ENCODE data around the gene TBCD.

TBCD gene

DNA sequence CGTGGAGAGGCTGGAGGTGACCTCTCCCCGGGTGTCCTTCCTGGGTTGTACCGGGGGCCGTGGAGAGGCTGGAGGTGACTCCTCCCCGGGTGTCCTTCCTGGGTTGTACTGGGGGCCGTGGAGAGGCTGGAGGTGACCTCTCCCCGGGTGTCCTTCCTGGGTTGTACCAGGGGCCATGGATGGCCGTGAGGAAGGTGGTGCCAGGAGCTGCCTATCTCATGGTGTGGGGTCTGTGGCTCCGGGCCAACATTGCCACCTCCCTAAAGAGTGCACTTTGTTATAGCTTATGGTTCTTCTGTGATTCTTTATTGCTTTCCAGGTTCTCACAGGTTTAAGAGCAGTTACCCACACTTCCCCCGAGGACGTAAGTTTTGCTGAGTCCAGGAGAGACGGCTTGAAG is 174.2 kb downstream of the TBCD start:
- DNase-seq (ENCODE audit: low read depth), result no peak

DNA sequence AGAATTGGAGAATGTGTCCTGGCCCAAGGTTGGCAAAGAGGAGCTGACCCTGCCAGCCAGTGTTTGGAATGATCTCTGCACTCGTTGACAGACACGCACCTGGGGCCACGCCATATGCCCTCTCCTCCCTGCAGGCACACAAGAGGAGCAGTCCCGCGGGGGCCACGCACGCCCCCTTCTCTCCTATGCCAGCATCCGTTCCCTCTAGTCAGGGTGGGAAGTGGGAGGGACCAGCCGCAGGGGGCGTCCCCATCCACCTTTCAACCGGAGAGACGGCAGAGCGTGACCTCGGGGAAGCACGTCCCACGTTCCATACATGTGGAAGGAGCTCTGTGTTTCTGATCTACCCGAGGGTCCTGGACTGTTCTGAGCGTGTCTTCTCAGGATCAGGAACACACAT is 174.9 kb downstream of the TBCD start:
- DNase-seq (ENCODE audit: low read depth), result no peak

DNA sequence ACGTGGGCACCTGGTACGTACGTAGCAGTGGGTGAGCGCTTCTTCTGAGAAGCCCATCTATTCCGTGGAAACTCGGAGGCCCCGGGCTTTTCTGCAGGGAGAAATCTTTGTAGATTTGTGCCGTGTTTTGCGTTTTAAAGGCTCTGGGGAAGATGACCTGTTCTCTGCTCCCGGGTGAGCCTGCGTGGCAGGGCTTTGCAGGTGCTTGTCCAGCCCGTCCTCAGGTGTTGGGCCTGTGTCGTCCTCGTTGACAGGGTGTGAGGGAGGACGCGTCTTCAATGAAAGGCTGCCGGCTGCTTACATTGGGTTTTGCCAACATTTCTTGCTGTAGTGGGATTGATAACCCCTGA is 175.4 kb downstream of the TBCD start:
- no peak for DNase-seq (ENCODE audit: low read depth)

DNA sequence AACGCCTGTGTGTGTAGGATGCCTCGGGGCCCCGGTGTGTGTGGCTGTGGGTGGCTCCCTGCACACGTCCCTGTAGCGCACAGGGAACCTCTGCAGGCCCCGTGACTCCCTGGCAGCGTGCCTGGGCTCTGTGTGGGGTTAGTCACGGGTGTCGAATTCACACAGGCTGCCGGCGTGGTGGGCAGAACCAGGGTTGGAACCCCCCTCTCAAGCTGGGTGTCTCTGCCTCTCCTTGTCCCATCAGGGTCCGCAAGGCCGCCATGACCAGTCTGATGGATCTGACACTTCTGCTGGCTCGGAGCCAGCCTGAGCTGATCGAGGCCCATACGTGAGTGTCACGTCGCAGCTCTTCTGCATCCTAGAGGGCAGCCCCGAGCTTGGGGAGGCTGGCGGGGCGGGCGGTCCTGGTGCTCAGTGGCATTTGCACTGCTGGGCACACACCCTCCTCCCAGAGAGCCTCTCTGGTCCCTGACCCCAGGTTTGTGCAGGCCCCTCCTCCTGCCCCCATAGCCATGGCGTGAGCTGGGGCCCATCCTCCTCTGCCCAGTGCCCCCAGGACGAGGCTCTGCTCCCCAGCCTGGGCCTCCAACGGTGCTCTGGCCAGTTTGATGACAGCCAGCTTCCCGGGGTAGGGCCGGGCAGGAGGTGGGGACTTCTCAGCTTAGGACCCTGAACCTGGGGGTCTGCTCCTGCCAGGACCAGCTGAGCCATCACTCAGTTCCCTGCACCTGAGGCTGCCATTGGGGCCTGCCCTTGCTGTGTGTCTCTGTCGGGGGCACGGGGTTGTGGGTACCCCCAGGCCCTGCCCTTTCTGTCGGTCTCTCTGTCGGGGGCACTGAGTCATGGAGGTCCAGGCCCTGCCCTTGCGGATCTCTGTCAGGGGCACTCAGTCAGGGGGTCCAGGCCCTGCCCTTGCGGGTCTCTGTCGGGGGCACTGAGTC is 176.1 kb downstream of the TBCD start:
- DNase-seq (ENCODE audit: low read depth), result no peak

DNA sequence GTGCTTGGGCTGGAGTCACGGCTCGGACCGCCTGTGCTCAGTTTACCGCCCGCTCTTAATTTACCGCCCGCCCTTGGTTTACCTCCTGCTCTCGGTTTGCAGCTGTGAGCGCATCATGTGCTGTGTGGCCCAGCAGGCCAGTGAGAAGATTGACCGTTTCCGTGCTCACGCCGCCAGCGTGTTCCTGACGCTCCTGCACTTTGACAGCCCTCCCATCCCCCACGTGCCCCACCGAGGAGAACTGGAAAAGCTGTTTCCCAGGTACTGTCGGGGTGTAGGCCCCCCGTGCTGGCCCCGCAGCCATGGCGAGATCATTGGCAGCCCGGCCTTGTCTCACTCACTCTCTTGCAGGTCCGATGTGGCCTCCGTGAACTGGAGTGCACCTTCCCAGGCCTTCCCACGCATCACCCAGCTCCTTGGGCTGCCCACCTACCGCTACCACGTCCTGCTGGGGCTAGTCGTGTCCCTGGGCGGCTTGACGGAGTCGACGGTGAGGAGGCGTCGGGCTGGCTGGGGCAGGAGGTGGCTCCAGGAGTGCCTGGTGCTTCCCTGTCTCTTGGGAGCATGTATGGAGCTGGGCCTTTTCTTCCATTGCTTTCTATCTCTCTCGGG is 177.3 kb downstream of the TBCD start:
- DNase-seq (ENCODE audit: low read depth), result no peak

DNA sequence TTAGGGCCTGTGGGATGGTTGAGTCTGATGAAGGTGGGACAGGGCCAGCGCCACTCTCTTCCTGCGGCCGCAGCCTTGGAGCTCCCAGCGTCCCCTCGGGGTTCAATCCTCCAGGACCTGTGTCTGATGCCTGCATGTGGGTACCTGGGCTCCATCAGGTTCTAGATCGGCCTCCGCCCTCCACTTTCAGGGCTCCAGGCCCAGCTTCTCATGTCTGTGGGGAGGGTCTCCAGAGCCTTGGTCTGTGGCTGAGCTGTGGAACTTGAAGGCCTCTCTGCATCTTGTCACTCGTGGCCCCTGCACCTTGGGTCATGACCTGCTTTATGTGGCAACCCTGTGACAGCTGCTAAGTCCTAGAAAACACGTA is 177.8 kb downstream of the TBCD start:
- no peak for DNase-seq (ENCODE audit: low read depth)

DNA sequence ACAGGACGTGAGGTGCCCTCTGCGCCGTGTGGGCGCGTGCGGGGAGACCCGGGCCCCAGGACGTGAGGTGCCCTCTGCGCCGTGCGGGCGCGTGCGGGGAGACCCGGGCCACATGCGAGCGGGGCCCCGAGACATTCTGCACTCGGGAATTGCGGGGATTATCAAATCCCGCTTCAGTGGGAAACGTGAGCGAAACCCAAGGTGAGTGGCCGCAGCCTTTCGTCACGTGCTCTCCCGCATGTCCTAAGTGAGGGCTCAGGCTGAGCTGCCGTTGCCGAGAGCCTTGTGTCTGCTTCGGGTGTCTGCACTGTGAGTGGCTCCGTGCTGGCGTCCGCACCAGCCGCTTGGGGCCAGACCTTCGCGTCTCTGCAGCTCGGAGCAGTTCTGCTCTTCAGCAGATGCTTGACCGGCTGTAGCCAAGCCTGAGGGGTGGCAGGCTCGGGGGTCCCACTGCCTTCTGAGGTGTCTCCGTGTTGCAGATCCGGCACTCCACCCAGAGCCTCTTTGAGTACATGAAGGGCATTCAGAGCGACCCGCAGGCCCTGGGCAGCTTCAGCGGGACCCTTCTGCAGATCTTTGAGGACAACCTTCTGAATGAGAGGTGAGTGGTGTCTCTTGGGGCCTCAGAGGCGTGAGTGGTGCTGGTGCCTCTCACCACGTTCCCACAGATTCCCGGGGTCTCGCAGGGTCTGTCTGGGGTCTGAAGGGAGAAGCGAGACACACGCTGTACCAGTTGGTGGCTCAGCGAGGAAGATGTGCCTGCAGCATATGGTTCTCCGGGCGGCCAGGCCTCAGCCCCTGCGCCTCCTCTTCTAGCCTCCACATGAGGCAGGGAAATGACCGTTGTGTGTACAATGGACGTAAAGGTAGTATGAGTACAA is 178.4 kb downstream of the TBCD start:
- no peak for DNase-seq (ENCODE audit: low read depth)

DNA sequence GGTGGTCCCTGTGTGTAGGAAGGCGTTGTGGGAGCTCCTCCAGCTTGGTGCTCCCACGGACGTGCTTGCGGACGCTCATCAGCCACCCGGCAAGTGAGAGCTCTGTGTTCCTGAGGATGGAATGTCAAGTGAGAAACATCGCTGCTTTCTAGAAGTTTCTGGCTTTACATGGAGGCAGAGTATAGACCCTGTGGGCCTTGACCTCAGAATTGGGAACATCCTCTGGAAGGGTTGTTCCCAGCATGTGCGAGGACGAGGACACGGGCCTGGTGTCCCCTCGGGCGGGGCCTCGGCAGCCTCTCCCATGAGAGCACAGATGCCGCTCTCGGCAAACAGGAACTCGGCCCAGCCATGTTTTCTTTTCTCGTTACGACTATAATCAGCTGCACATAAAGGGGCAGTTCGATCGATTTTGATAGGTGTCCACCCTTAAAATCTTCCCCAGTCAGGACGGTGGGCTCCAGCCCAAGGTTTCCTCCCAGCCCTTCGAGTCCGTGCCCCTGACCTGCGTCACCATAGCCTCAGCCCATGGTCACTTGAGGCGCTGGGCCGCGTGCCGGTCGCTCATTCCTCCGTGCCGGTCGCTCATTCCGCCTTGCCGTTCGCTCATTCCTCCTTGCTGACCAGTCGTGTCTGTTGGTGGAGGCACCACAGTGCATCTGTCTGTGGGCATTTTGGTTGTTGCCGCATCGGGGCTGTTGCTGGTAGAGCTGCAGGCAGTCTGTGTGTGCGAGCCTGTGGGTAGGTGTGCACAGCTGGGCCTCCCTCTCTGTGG is 179.2 kb downstream of the TBCD start:
- DNase-seq (ENCODE audit: low read depth), result no peak

DNA sequence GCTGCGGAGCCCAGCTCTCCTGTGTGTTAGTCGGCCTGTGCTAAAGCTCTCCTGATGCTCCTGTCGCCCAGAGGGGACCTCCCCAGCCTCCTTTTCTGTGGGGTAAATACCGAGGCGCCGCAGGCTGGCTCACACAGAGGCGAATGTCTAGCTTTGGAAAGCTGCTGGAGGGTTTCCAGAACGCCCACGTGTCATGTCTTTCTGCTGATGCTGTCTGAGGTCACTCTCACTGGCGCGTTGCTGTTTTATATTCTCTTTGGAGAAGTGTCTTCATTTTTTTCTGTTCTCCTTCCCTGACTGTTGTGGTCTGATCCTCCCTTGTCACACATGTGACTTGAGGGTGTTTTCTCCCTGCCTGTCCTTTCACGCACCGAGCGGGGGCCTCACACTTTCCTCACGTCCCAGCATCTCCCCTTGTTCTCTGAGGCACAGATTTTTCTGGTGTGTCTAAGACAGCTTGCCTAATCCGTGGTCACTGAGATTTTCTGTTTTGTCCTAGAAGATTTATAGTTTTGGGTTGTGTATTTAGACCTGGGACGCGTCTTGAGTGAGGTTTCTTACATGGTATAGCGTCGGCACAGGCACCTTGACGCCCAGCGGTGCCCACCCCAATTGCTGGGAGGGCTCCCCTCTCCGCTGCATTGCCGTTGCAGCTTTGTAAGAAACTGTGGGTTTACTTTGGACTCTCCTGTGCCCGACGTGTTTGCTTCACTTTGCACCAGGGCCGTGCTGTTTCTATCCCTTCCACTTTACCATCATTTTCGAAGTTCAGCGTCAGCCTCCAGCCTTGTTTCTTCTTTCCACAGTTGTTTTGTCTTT is 180.0 kb downstream of the TBCD start:
- DNase-seq (ENCODE audit: low read depth), result no peak

DNA sequence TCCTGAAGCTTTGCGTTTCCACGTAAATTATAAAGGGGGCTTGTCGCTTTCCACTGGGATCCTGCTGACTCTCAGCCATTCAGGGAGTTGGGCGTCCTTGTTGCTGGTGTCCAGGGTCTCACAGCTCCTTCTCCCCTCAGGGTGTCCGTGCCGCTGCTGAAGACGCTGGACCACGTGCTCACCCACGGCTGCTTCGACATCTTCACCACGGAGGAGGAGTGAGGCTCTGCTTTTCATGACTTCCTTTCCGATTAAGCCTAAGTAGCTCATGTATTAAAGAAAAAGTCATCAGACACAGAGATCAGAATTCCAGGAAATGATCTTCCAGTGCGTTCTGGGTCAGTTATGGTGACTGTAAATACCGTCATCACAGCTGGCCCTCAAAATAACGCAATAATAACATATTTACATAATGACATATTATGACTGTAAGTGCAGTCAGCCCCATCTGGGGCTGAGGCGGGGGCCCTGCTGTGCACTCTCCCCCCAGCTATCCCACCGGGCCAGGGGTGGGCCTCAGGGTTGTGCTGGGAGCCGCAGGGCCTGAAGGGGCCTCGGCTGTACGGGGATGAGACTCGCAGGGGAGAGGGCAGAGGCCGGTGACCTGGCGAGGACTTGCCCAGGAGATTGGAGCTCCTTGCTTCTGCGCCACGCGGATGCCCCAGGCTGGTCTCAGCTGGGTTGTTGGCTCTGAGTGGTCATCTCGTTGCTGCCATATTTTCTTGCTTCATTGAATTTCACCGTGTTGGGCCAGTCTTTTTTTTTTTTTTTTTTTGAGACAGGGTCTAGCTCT is 180.8 kb downstream of the TBCD start:
- DNase-seq (ENCODE audit: low read depth), result no peak

DNA sequence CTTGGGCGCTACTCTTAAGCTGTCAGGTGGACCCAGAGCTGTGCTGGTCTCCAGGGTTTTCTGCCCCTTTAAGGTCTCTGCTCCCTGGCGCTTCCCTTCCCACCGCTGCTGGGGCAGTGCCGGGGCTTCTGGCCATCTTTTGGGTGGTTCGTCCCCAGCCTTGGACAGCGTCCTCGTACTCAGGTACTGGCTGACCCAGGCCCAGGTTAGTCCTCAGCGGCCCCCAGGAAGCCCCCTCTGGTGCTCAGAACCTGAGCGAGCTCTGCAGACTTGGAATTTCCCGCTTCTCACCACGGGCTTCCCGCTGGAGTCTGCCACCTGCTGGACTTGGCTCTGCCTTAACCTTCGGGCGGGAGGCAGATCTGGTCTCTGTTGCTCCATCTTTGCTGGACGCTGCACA is 182.0 kb downstream of the TBCD start:
- DNase-seq (ENCODE audit: low read depth), result no peak

DNA sequence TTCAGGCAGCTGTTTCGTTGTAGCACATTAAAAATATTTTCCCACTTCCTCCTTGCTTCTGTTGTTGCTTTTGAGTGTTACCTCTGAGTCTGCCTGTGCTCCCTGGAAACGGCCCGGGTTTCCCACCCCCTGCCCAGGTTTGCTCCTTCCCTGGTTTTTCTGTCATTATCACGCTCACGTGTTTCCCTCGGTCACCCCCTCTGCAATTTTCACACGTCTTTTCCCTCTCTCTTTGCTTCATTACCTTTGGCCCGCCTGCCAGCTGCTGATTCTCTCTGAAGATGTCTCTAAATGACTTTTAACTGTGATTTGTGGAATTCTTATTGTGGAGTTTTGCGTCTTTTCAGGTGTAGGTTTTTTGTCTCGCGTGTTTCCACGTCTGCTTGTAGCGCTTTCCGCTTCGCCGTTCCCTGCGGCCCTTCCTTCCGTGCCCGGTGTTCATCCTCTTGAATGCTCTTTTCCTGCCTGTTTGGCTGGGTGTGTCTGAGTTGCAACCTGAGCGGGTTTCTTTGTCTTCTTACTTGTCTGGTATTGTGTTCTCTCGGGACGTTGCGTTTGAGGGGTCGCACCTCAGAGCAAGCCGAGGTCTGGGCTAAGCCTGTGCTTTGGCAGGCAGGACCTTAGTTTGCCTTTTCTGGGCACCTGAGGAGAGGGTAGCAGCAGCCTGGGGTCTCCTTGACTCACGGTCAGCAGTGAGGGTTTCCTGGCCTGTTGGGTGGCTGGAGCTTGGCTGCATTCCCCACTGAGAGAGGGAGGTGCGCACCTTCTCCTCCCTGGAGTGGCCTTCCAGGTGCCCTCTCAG is 184.3 kb downstream of the TBCD start:
- no peak for DNase-seq (ENCODE audit: low read depth)

DNA sequence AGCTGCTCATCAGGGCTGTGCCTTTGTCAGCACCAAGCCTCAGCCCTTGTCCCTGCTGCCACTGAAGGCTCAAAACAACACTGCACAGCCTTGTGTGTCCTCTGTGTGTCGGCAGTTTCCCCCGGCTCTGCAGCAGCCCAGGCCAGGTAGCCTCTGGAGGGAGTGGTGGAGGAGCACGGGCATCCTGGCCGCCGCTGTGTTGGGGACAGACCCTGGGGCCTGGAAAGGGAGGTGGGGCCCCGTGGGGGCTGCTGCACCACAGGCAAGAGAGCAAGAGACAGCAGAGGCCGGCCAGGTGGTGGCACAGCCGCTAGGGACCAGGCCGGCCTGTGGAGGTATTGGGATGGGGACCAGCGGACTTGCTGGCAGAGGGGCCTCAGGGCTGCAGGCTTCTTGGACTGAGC is 184.9 kb downstream of the TBCD start:
- DNase-seq (ENCODE audit: low read depth), result no peak

DNA sequence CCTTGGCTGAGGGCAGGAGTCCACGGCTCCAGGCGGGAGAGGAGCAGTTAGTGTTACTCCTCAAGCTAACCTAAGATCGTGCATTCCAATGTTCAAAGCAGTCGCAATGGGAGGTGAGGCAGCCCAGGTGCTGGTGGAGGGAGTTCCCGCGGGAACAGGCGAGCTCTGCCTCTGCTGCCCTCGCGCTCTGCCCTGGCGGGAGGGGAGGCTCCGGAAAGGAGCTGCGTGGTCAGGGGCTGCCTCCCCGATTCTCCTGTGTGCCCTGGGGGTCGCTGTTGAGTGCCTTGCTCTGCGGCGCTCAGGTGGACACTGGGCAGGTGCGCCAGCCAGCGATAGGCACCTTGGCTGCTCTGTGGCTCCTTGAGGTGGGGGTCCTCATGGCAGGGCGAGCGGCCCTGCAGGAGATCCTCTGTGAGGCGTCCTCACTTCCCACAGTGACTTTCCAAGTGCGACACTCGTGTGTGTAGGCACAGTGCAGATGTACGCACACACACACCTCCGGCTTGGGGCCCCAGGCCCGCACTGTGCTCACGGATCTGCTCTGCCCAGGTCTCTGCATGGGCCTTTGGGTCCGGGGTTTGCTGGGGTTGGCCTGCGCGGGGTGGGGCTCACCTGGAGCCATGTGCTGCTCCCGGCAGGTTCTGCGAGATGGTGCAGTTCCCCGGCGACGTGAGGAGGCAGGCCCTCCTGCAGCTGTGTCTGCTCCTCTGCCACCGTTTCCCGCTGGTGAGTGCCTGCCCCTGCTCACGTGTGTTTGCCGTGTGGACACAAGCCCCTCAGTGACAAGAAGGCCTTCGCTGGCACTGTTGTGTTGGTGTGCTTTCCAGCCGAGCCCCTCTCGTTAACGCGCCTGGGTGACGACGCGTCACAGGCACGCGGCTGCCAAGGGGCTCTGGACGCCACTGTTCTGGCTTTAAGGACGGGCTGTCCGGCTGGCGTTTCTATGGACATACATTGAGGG is 185.8 kb downstream of the TBCD start:
- DNase-seq (ENCODE audit: low read depth), result no peak

DNA sequence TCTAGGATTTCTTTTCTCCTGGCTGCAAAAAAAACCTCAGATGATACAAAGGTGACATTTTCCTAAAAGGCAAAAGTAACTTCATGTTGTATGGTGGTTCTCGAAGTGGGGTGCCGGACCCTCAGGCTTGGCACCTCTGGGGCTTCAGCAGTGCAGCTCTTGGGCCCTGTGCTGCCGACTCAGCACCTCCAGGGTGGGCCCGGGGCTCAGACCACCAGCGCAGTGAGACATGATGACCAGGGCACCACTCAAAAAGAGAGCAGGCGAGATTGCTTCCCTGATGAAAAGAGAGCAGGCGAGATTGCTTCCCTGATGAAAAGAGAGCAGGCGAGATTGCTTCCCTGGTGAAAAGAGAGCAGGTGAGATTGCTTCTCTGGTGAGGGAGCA is 186.6 kb downstream of the TBCD start:
- no peak for DNase-seq (ENCODE audit: low read depth)

DNA sequence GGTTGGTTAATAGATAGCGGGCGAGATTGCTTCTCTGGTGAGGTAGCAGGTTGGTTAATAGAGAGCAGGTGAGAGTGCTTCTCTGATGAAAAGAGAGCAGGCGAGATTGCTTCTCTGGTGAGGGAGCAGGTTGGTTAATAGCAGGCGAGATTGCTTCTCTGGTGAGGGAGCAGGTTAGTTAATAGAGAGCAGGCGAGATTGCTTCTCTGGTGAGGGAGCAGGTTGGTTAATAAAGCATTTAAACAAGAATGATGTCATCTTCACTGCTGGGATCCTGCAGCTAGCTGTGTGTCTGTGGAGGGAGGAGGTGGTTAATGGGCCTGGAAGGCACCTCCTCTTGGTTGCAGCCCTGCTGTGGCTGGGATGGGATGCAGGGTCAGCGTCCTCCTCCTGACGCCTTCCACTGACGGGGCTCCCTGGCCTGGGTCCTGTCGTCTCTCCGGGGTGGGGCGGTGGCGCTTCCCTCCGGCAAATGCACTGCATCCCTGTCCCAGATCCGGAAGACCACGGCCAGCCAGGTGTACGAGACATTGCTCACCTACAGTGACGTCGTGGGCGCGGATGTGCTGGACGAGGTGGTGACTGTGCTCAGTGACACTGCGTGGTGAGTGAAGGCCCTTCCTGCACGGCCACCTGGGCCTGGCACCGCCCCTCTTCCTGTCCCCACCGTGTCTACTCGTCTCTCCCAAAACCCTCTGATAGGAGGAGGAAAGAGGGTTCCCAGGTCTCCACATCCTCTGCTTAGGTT is 187.2 kb downstream of the TBCD start:
- DNase-seq (ENCODE audit: low read depth), result no peak

DNA sequence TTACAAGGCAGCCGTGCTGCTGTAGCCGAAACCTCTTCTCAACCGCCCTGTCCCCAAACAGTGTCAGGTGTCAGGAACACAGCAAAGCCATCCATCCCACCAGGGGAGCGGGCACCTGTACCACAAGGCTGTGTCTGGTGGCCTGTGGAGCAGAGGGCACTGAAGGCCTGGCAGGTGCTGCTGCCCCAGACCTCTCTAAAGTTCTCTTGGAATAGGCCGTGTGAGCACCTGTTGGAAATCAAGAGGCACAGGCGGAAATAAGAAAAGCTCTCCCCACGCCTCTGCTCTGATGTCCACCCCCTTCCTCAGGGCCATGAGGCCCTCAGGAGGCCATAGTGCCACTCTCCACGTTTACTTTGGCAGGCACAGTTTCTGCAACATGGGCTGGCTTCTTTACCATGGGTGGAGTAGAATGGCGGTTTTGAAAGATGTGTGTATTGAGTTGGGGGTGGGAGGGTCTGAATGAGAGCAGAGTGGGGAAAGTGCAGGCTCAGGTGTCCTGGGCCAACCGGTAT is 187.8 kb downstream of the TBCD start:
- no peak for DNase-seq (ENCODE audit: low read depth)
